ENCODE measurements around the gene RALA. TPM values are rescaled to one million over a fixed set of nuclear protein-coding genes. Genes with fewer than 3 reads are reported as not detected.

The RALA gene
- total and polyA plus RNA-seq, 10 donors, result 10.0 to 26.6 (median 19.7) TPM

DNA sequence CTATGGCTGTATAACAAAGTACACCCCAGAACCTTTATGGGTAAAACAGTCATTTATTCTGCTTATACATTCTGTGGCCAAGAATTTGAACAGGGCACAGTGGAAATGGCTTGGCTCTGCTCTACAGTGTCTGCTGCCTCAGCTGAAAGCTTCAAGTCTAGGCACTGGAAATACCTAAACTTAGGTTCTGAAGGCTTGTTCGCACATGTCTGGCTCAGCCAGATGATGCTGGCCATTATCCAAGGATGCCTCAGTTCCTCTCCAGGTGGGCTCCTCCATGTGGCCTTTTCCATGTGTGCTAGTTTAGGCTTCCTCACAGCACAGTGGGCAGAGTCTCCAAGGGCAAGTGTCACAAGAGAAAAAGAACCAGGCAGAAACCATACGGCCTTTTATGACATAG is 76.8 kb downstream of the RALA start:
- no peak for DNase-seq
- no peak overlapping the region for H3K27ac ChIP-seq
- peaks cover 0 to 8% (median 0%) of the 10 kb centered on the region in 6 donors for H3K4me1 ChIP-seq
- no peaks in the 10 kb centered on the region for H3K9me3 ChIP-seq
- WGBS, 5 donors, result 91 to 100% (median 93%) methylated on average over 2 of the region's 2 CpGs
- no peak overlapping the region for H3K4me3 ChIP-seq
- no peak for TF ChIP-seq POLR2AphosphoS5 (IDR thresholded peaks at IDR 0.05)
- H3K36me3 ChIP-seq, result peaks cover 0 to 86% (median 23%) of the 10 kb centered on the region in 6 donors
- no peaks in the 10 kb centered on the region for H3K27me3 ChIP-seq (replicated peaks in 1 of 7)
- intact Hi-C loops (cut with DNase I; ENCODE audit: low total_unique reads), result no loop called here

DNA sequence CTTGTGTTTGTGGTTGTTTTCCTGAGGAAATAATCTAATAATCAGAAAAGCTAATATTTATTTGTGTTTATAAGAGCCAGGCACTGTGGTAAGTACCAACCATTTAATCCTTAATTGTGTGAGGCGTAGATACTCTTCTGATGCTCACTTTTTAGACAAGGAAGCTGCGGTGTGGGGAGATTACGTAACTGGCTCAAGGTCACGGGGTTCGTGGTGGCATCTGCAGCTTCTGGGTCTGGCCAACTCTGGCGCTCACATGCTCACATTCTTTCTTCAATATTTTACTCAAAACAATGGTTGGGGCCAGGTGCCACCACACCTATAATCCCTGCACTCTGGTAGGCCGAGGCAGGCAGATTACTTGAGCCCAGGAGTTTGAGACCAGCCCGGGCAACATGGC is 77.6 kb downstream of the RALA start:
- no peak overlapping the region for H3K27ac ChIP-seq
- H3K4me1 ChIP-seq, result peaks cover 0 to 8% (median 0%) of the 10 kb centered on the region in 6 donors
- H3K4me3 ChIP-seq, result no peak overlapping the region
- no peaks in the 10 kb centered on the region for H3K27me3 ChIP-seq (replicated peaks in 1 of 7)
- TF ChIP-seq, protein P1, sequence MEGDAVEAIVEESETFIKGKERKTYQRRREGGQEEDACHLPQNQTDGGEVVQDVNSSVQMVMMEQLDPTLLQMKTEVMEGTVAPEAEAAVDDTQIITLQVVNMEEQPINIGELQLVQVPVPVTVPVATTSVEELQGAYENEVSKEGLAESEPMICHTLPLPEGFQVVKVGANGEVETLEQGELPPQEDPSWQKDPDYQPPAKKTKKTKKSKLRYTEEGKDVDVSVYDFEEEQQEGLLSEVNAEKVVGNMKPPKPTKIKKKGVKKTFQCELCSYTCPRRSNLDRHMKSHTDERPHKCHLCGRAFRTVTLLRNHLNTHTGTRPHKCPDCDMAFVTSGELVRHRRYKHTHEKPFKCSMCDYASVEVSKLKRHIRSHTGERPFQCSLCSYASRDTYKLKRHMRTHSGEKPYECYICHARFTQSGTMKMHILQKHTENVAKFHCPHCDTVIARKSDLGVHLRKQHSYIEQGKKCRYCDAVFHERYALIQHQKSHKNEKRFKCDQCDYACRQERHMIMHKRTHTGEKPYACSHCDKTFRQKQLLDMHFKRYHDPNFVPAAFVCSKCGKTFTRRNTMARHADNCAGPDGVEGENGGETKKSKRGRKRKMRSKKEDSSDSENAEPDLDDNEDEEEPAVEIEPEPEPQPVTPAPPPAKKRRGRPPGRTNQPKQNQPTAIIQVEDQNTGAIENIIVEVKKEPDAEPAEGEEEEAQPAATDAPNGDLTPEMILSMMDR (IDR thresholded peaks at IDR 0.05 in 8 of 11, conservative IDR thresholded peaks at IDR 0.05 in 3 of 11), result no peak
- TF ChIP-seq POLR2A (IDR thresholded peaks at IDR 0.05) (no peak), POLR2AphosphoS5 (IDR thresholded peaks at IDR 0.05) (no peak)
- DNase-seq, result no peak
- peaks cover 0 to 89% (median 23%) of the 10 kb centered on the region in 6 donors for H3K36me3 ChIP-seq
- intact Hi-C loops (cut with DNase I; ENCODE audit: low total_unique reads), result no loop called here
- H3K9me3 ChIP-seq, result no peaks in the 10 kb centered on the region
- WGBS, 5 donors, result 58 to 85% (median 74%) methylated on average over 8 of the region's 8 CpGs

DNA sequence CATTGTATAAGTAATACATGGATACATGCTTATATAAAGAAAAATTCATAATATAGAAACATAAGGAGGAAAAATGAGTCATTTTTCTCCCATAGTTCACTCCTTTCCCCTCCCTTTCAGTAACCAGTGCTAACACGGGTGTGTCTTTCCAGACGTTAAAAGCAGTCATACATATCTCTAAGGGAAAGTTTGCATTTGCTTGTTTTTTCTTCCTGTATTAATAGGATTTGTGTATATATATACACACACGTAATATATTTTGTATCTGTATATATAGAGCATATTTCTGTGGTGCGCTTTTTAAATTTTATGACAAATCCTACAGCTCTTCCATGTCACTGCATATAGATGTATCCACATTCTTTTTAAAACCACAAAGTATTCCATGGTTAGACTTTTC is 78.8 kb downstream of the RALA start:
- Histone ChIP-seq H3K9me3 (no peaks in the 10 kb centered on the region), H3K4me1 (peaks cover 0 to 8% (median 0%) of the 10 kb centered on the region in 6 donors), H3K36me3 (peaks cover 0 to 89% (median 25%) of the 10 kb centered on the region in 6 donors), H3K27ac (no peak overlapping the region), H3K27me3 (replicated peaks in 1 of 7) (no peaks in the 10 kb centered on the region), H3K4me3 (no peak overlapping the region)
- 86 to 96% (median 93%) methylated on average over 4 of the region's 4 CpGs for WGBS, 5 donors
- TF ChIP-seq, protein P1 (IDR thresholded peaks at IDR 0.05 in 8 of 11, conservative IDR thresholded peaks at IDR 0.05 in 3 of 11), result no peak
- no peak for TF ChIP-seq POLR2A (IDR thresholded peaks at IDR 0.05)
- intact Hi-C loops (cut with DNase I; ENCODE audit: low total_unique reads), result no loop called here
- DNase-seq, result no peak

DNA sequence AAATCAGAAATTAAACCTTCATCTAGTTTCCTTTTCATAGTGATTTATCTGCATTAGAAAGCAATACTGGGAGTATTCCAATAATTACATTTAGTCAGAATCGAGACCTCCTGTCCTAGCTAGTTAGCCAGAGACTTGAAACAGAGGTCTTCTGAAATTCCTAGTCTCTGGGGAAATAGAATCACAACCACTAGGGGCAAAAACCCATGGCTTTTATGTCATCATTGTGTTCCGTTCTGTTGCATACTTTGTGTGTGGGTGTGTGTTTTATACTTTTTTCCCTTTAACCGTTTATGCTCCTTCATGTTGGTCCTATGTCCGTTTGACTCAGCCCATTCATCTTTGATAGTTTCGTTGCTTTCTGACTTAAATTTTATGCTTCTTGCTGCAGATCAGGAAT is 79.8 kb downstream of the RALA start:
- Histone ChIP-seq H3K27me3 (replicated peaks in 1 of 7) (no peaks in the 10 kb centered on the region), H3K9me3 (no peaks in the 10 kb centered on the region), H3K27ac (no peak overlapping the region), H3K4me3 (no peak overlapping the region), H3K4me1 (peaks cover 0 to 8% (median 0%) of the 10 kb centered on the region in 6 donors), H3K36me3 (peaks cover 0 to 89% (median 20%) of the 10 kb centered on the region in 6 donors)
- TF ChIP-seq POLR2A (IDR thresholded peaks at IDR 0.05), result no peak
- no peak for TF ChIP-seq POLR2AphosphoS5 (IDR thresholded peaks at IDR 0.05)
- TF ChIP-seq, protein P1 (IDR thresholded peaks at IDR 0.05 in 8 of 11, conservative IDR thresholded peaks at IDR 0.05 in 3 of 11), result no peak
- no peak for DNase-seq
- 73 to 84% (median 79%) methylated on average over 5 of the region's 5 CpGs for WGBS, 5 donors
- intact Hi-C loops (cut with DNase I; ENCODE audit: low total_unique reads), result no loop called here

DNA sequence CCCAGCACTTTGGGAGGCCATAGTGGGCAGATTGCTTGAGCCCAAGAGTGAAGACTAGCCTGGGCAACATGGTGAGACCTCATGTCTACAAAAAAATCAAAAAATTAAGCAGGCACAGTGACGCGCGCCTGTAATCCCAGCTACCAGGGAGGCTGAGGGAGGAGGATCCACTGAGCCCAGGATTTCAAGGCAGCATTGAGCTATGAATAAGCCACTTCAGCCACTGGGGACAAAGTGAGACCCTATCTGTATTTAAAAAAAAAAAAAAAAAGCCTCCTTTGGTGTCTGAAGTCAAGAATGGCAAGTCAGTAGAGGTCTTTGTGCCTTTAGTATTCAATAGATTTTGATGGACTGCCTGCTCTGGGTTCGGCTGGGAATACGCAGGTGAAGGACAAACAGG is 85.7 kb downstream of the RALA start:
- 91 to 98% (median 96%) methylated on average over 5 of the region's 5 CpGs for WGBS, 5 donors
- no peak for DNase-seq
- Histone ChIP-seq H3K9me3 (peaks cover 2 to 15% (median 11%) of the 10 kb centered on the region in 8 donors), H3K27ac (no peak overlapping the region), H3K27me3 (replicated peaks in 1 of 7) (no peaks in the 10 kb centered on the region), H3K36me3 (peaks cover 0 to 35% (median 11%) of the 10 kb centered on the region in 6 donors), H3K4me3 (no peak overlapping the region), H3K4me1 (no peaks in the 10 kb centered on the region)
- TF ChIP-seq, protein P1 (IDR thresholded peaks at IDR 0.05 in 8 of 11, conservative IDR thresholded peaks at IDR 0.05 in 3 of 11), result no peak
- no peak for TF ChIP-seq POLR2A (IDR thresholded peaks at IDR 0.05)
- intact Hi-C loops (cut with DNase I; ENCODE audit: low total_unique reads), result no loop called here
